Activated naive CD8-positive, alpha-beta T cell treated with anti-CD3 and anti-CD28 coated beads, Interleukin-2, amount 10 ng/mL, durations not matched to agents 7 days and 5 days (primary cell): Measurements from ENCODE around the gene TIMM17B. TPM values are rescaled to one million over a fixed set of nuclear protein-coding genes. Genes with fewer than 3 reads are reported as not detected.

ENCODE experiments used
- ATAC-seq: fragments of 150-1000 bp; cut with Tn5 transposase; one replicate; pipeline ENCODE4 v1.10.0; 2021; ENCODE audit warnings: low read depth, moderate library complexity
- POLR2A ChIA-PET: fragments of 350-600 bp; sonication (Branson Sonifier 250); formaldehyde crosslinking; loops from one replicate; lab custom pipeline; 2021; ENCODE audit warnings: antibody characterized with exemption; lab: Charles Lee
- DNase-seq: peaks from one replicate; pipeline ENCODE4 v3.0.0; 2021
- H3K27ac Mint-ChIP-seq: one replicate; pipeline ENCODE4 v1.8.0; 2022; ENCODE audit warnings: mild to moderate bottlenecking, mixed read lengths
- H3K27me3 Mint-ChIP-seq: one replicate; pipeline ENCODE4 v1.8.0; 2022; ENCODE audit warnings: mild to moderate bottlenecking, moderate library complexity, mixed read lengths
- H3K36me3 Mint-ChIP-seq: one replicate; pipeline ENCODE4 v1.8.0; 2021; ENCODE audit warnings: mild to moderate bottlenecking, mixed read lengths
- H3K4me1 Mint-ChIP-seq: one replicate; pipeline ENCODE4 v1.8.0; 2021; ENCODE audit warnings: mixed read lengths
- H3K4me3 Mint-ChIP-seq: one replicate; pipeline ENCODE4 v1.8.0; 2022; ENCODE audit warnings: mild to moderate bottlenecking, moderate library complexity, mixed read lengths
- H3K9me3 Mint-ChIP-seq: one replicate; pipeline ENCODE4 v1.8.0; 2021; ENCODE audit warnings: mixed read lengths
- total RNA-seq, 2 experiments: library from RNA; stranded (reverse); gene quantifications; one replicate each; pipeline ENCODE4 v1.2.3, GENCODE V29; 2021

TIMM17B gene
- 10 to 100 TPM; 39.2 to 44.5 TPM for total RNA-seq

DNA sequence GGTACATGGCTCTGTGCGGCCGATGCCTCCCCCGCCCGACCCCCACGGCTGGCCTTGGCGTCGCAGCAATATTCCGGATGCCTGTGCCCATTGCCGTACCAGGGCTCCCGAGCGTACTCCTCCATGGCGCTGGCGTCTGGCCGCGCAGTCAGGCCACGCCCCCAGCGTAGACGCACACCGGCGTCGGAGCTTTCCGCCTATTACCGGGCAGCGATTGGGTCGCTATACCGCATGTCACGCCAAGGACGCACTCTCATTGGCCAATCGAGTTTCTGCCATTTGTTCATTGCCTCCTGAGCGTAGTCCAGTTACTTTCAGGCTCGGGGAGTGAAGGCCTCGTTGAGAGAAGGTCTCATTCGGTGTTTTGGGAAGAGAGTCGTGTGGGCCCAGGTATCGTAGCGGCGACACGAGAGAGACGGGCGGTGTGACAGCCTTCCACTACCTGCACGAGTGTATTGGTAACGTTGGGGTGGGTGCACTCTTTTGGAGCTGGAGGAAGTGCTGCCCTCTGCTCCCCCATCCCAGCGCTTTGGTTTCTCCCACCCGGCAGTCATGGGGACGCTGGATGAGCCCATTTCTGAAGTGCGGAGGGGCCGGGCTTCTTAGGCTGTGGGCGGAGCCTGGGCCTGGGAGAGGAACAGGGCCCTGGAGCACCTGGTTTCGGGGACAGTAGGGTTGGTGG lies at the start of gene TIMM17B, which contains the start of gene PQBP1:
Gene TIMM17B, minus strand, starts transcription at position 144 of the 682 bp plus-strand sequence. Its CDS starts 19 bp downstream, at position 125.
Gene PQBP1, plus strand, starts transcription at position 306 of the 682 bp plus-strand sequence. CDS start 580 bp downstream, outside the sequence.
- Mint-ChIP-seq H3K27ac (peak within 1 kb of the TSS; percentile 100), H3K9me3 (no peaks in the 10 kb centered on the region), H3K4me3 (peak within 1 kb of the TSS; percentile 99), H3K27me3 (no peaks in the 10 kb centered on the region), H3K36me3 (peaks cover 6% of the 10 kb centered on the region), H3K4me1 (peaks cover 8% of the 10 kb centered on the region)
- POLR2A ChIA-PET = interaction anchor here (0.6 to 1.9 kb wide), 12 partner anchors 14 to 429 kb away, joined by 3 to 21 read pairs (median 4); partner anchors contain the start of genes GRIPAP1, HDAC6, PLP2 and SLC35A2
- ATAC-seq (peak; percentile 92), DNase-seq (peak; percentile 85)

DNA sequence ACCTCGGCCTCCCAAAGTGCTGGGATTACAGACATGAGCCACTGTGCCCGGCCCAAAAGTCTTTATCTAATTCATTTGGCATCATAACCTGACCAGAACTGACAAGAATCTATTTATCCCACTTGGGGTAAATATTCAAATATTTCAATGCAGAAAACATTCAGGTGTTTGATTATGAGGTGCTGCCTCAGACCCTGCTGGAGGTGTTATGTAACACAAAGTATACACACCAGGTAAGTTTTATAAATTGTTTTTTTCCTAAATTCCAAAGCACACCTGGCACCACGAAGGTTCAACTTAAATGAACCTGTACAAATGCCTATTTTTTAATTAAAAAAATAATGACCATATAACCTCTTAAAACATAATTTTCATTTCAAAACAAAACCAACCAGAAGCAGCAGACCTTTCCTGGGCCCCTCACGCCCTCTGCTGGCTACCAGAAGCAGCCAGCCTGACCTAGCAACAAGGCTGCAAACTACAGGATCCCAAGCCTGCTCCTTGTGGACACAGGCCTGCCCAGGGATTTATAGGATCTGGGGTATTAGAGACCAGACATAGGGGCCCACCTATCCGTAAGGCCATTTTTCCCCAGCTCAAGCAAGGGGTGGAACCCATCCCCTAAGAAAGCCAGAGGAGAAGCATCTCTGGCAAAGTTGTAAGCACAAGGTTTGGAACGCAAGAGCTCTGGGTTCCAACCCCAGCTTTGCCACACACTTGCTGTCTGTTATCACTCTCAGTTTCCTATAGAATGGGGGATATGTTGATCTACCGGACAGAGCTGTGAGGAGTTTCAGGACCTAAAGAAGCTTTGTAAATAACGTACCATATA lies 48.2 kb upstream of the TIMM17B start:
- peak; percentile 52 for DNase-seq
- H3K27me3 Mint-ChIP-seq = no peaks in the 10 kb centered on the region
- H3K4me1 Mint-ChIP-seq = peaks cover 29% of the 10 kb centered on the region
- POLR2A ChIA-PET = interaction anchor here (0.7 to 1.8 kb wide), 2 partner anchors 12 to 97 kb away, joined by 3 to 5 read pairs; partner anchors contain the start of gene OTUD5
- no peak overlapping the region for H3K4me3 Mint-ChIP-seq
- H3K36me3 Mint-ChIP-seq = peaks cover 17% of the 10 kb centered on the region
- peak overlapping the region; percentile 54 for H3K27ac Mint-ChIP-seq
- ATAC-seq = peak; percentile 43
- H3K9me3 Mint-ChIP-seq = no peaks in the 10 kb centered on the region

DNA sequence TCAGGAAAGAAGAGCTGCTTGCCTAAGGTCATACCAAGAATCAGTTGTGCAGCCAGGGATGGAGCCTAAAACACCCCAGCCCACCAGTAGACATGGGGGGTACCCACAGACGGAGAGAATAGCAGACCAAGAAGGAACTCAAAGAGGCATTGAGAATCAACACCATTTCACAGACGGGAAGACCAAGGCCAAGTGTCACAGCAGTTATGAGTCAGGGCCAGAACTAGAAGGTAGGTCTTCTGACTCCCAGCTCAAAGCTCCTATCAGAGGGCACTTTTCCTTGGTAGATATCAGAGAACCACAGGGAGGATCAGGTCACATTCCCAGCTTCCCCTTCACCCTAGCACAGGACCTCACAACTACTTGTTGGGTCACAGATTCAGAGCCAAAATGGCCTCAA lies 45.3 kb upstream of the TIMM17B start:
- no peak for DNase-seq
- H3K9me3 Mint-ChIP-seq = no peaks in the 10 kb centered on the region
- POLR2A ChIA-PET = interaction anchor here (1.6 to 7.2 kb wide), 2 partner anchors 24 to 31 kb away, joined by 5 to 51 read pairs; partner anchors contain the start of genes PIM2 and SLC35A2
- peak overlapping the region; percentile 25 for H3K27ac Mint-ChIP-seq
- no peaks in the 10 kb centered on the region for H3K27me3 Mint-ChIP-seq
- H3K36me3 Mint-ChIP-seq = peaks cover 20% of the 10 kb centered on the region
- H3K4me3 Mint-ChIP-seq = no peak overlapping the region
- ATAC-seq = no peak
- H3K4me1 Mint-ChIP-seq = peaks cover 53% of the 10 kb centered on the region

DNA sequence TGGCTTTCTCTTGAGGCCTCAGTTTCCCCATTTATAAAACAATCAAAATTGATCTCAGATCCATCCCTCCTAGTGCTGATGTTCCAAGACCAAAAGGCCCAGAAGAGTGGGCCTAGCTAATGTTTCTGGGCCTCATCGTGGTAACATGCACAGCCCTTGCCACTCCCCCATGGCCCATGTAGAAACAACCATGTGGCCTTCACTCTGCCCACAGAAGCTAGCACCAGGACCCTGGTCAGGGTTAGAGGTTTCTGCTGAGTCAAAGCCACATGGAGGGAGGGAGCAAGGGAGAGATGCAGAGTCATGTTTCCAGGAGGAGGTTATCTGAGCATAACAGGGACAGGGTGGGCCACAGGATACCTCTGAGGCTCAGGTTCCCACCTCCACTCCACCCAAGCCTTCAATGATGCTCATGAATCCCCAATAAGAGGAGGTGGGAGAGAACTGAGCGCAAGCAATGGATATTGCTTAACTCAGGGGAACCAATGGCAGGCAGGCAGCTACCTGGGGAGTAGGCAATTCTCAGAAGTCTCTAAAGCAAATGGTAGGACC lies 42.9 kb upstream of the TIMM17B start:
- peak overlapping the region; percentile 55 for H3K4me3 Mint-ChIP-seq
- POLR2A ChIA-PET = interaction anchor here (1.0 to 7.2 kb wide), 5 partner anchors 21 to 139 kb away, joined by 3 to 51 read pairs (median 8); partner anchors contain the start of genes HDAC6, PIM2, PQBP1 and SLC35A2
- DNase-seq = no peak
- H3K9me3 Mint-ChIP-seq = no peaks in the 10 kb centered on the region
- H3K4me1 Mint-ChIP-seq = peaks cover 62% of the 10 kb centered on the region
- H3K27me3 Mint-ChIP-seq = no peaks in the 10 kb centered on the region
- H3K27ac Mint-ChIP-seq = peak overlapping the region; percentile 96
- no peak for ATAC-seq
- peaks cover 26% of the 10 kb centered on the region for H3K36me3 Mint-ChIP-seq

DNA sequence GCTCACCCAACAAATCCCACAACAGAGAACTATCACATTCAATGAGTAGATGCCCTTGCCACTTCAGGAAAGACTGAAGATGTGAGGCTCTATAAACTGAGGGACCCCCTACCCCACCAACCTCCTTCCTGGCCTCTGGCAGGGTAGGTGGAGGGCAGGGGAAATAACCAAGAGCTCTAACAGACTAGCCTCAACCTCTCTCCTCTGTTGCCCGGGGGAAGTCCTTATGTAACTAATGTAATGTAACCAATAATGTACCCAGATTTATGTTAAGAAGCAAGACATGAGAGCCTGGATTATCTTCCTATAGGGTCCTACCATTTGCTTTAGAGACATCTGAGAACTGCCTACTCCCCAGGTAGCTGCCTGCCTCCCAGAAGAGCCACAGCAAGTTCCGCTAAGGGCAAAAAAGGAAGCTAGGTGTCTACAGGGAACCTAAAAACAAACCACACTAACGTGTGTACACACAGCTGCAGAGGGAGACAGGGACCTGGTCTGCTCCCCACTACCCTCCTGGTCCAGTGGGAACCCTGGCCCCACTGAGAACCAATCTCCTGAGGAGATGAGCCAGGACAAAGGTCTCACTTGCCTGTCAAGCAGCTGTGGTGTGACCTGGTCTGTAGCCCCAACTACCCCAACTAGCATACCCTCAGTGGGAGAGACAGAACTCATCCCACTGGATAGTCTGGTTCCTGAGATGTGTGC lies 42.1 kb upstream of the TIMM17B start:
- Mint-ChIP-seq H3K27me3 (no peaks in the 10 kb centered on the region), H3K36me3 (peaks cover 33% of the 10 kb centered on the region), H3K4me1 (peaks cover 68% of the 10 kb centered on the region), H3K9me3 (no peaks in the 10 kb centered on the region), H3K27ac (peak overlapping the region; percentile 96), H3K4me3 (peak overlapping the region; percentile 78)
- DNase-seq = peak; percentile 40
- POLR2A ChIA-PET = interaction anchor here (1.0 to 7.2 kb wide), 7 partner anchors 19 to 256 kb away, joined by 3 to 51 read pairs (median 5); partner anchors contain the start of genes HDAC6, PIM2, PQBP1 and SLC35A2
- ATAC-seq = peak; percentile 30

DNA sequence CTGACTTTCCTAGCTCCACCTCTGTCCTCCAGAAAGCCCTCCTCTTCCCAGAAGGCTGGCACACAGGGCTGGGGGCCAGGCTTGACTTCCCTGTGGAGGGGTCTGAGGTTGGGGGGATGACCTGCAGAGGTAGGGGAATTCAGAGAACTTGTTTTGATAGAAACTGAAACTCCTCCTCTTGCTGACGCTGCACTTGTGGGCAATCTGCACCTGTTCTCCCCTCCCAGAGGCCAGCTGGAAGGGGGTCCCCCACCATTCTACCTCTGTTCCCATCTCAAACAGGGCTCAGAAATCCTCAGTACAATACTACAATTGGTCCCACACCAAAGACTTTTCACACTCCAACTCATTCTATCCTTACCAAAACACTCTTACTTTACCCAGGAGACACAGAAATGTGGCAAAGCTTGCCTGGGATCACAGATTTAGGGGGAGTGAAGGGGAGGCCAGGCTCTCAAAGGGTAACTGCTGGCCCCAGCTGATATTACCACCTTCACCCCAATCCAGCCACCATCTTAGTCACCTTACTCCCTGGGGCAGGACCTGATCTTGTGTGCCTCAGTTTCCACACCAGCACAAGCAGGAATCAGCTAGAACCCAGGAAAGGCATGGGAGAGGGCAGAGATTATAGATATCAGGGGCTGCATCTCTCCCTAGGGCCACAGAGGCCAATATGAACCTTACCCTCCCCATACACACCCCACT lies 41.3 kb upstream of the TIMM17B start:
- POLR2A ChIA-PET = interaction anchor here (1.0 to 7.2 kb wide), 9 partner anchors 14 to 255 kb away, joined by 3 to 51 read pairs (median 4); partner anchors contain the start of genes GRIPAP1, OTUD5, PIM2 and SLC35A2
- no peaks in the 10 kb centered on the region for H3K27me3 Mint-ChIP-seq
- no peaks in the 10 kb centered on the region for H3K9me3 Mint-ChIP-seq
- peaks cover 38% of the 10 kb centered on the region for H3K36me3 Mint-ChIP-seq
- H3K4me1 Mint-ChIP-seq = peaks cover 64% of the 10 kb centered on the region
- peak; percentile 28 for ATAC-seq
- peak overlapping the region; percentile 78 for H3K4me3 Mint-ChIP-seq
- DNase-seq = peak; percentile 56
- peak overlapping the region; percentile 96 for H3K27ac Mint-ChIP-seq

DNA sequence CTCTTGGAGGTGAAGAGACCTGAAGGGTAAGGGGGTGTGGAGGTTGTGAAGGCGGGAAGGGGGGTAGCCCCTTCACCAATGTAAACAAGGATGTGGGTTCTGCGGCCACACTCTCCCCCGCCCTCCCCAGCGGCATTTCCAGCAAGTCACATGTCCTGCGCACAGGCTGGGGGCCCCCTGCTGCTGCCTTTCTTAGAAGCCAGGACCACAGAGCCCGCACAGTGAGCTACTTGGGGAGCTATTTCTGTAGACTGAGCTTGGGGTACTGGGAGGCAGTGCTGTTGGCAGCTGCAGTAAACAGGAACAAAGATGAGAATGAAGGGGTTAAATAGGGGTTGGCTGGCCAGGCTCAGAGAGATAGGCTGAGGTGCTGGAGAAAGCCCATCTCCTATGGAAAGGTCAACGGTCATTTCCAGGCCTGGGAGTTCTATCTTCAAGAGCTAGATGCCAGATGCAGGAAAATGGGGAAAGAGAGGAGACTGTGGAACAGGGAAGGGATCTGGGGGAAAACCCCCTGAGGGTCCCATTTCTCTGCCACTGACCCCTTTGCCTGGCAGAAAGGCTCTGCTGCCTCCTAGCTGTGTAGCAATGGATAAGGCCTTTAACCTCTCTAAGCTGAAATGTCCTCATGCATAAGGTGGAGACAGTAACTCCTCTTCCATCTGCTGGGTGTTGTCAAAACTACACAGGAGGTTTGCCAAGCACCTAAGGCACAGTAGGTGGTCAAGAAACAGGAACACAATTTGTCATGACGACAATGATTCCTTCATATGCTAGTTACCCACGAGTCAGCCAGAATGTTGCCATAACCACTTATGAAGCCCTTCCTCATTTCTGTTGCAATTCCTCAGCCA lies 39.7 kb upstream of the TIMM17B start:
- Mint-ChIP-seq H3K27me3 (no peaks in the 10 kb centered on the region), H3K9me3 (no peaks in the 10 kb centered on the region), H3K36me3 (peaks cover 39% of the 10 kb centered on the region), H3K4me3 (peak overlapping the region; percentile 78), H3K27ac (peak overlapping the region; percentile 96), H3K4me1 (peaks cover 57% of the 10 kb centered on the region)
- peak; percentile 83 for ATAC-seq
- POLR2A ChIA-PET = interaction anchor here (0.6 to 7.2 kb wide), 12 partner anchors 15 to 261 kb away, joined by 3 to 51 read pairs (median 4); partner anchors contain the start of genes GRIPAP1, OTUD5, PIM2 and PQBP1
- peak; percentile 83 for DNase-seq

DNA sequence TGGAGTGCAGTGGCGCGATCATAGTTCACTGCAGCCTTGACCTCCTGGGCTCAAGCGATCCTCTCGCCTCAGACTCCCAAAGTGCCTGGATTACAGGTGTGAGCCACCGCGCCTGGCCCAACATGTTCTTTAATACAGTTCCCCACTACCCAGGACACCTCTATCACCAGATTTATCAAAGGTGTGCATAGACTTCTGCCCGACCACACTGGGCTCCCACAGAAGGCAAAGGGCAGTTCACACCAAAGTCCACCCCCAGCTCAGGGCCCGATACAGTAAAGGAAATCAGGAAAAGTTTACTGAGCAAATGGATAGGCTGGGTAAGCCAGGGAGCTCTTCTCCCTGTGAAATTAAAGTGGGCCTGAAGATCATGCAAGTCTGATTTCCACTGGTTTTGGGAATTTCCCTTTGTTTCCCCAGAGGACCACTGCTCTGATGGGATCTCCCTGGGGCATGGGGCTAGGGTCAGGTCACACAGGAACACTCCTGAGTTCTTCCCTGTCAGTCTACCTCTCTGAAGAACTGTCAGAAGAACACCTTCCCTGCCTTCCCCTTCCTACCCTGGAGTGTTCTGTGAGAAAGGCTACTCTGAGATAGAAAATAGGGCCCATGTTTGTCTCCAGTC lies 39.0 kb upstream of the TIMM17B start:
- Mint-ChIP-seq H3K4me1 (peaks cover 50% of the 10 kb centered on the region), H3K4me3 (peak overlapping the region; percentile 78), H3K27ac (peak overlapping the region; percentile 96), H3K9me3 (no peaks in the 10 kb centered on the region), H3K27me3 (no peaks in the 10 kb centered on the region), H3K36me3 (peaks cover 35% of the 10 kb centered on the region)
- DNase-seq (no peak), ATAC-seq (no peak)
- POLR2A ChIA-PET = interaction anchor here (0.8 to 7.2 kb wide), 8 partner anchors 13 to 245 kb away, joined by 3 to 51 read pairs (median 4); partner anchors contain the start of genes OTUD5, PIM2 and SLC35A2

DNA sequence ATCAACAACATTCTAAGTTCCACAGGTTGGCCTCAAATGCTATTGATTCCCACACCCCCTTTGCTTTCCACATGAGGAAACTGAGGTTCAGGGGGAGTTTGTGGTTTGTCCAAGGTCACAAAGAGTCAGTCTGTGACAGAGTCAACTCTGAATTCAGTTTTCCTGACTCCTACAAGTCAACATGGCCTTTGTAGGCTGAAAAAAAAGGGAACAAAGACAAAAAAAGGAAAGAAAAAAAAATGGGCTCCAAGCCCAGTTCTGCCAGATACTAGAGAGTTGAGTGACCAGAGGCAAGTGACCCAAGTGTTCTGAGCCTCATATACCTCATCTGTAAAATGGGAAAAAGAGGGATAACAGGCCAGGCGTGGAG lies 37.7 kb upstream of the TIMM17B start:
- peaks cover 41% of the 10 kb centered on the region for H3K4me1 Mint-ChIP-seq
- DNase-seq = no peak
- POLR2A ChIA-PET = no interaction called here
- no peaks in the 10 kb centered on the region for H3K27me3 Mint-ChIP-seq
- no peak overlapping the region for H3K4me3 Mint-ChIP-seq
- no peak overlapping the region for H3K27ac Mint-ChIP-seq
- H3K9me3 Mint-ChIP-seq = no peaks in the 10 kb centered on the region
- H3K36me3 Mint-ChIP-seq = peaks cover 29% of the 10 kb centered on the region
- ATAC-seq = no peak

DNA sequence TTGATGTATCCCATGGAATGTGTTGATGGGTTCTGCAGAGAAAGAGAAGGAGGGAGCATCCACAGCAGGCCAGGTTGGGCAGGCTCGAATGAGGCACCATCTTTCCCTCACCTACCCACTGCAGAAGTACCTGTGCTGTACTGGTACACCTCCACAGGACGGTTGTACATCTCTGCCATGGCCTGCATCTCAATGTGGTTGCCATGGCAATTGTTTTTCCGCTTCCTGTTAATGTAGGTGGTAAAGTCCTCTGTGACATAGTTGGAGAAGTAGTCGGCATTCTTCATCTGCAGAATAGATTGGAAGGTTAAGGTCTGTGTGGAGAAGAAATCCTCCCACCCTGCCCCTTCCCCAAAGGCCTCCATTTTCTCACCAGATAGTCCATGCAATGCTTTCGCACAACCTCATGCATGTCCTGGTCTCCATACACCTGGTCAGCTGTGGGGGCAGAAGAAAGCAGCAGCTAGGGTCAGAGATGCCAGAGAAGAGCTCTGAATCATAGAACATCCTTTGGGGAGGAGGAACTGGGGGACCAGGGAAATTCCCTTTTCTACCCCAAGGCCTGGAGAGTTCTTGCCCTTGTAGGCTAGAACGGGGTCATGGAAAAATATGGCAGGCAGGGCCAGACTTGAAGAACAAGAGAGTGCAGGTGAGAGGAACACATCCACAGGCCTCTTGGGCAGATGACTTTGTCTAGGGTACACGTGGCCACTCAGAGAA lies 37.2 kb upstream of the TIMM17B start:
- peaks cover 37% of the 10 kb centered on the region for H3K4me1 Mint-ChIP-seq
- no peaks in the 10 kb centered on the region for H3K27me3 Mint-ChIP-seq
- no peak overlapping the region for H3K4me3 Mint-ChIP-seq
- H3K36me3 Mint-ChIP-seq = peaks cover 31% of the 10 kb centered on the region
- POLR2A ChIA-PET = no interaction called here
- no peak overlapping the region for H3K27ac Mint-ChIP-seq
- ATAC-seq (no peak), DNase-seq (no peak)
- no peaks in the 10 kb centered on the region for H3K9me3 Mint-ChIP-seq
